HepG2 (cell line): ENCODE measurements around the gene CIITA. TPM values are rescaled to one million over a fixed set of nuclear protein-coding genes. Genes with fewer than 3 reads are reported as not detected.

Experiments used
- ATAC-seq: fragments of 200-7000 bp; cut with Tn5 transposase; 3 replicates; pipeline ENCODE4 v1.9.1; 2020; ENCODE audit warnings: mild to moderate bottlenecking, moderate library complexity
- BruUV-seq: library from RNA; stranded (reverse); fragments of 400-500 nt; replicated peaks from 2 replicates; lab custom pipeline; 2021; lab: Mats Ljungman, UMichigan
- CTCF ChIA-PET: fragments of 300-600 bp; formaldehyde crosslinking; extraction: SDS; loops from one replicate; lab custom pipeline; 2021; ENCODE audit warnings: low total read pairs, inconsistent platforms, low intra/inter-chr PET ratio; lab: Yijun Ruan, JAX
- POLR2A ChIA-PET: fragments of 350-600 bp; sonication (Branson Sonifier 250); formaldehyde crosslinking; loops from one replicate; lab custom pipeline; 2020; ENCODE audit warnings: antibody characterized with exemption, inconsistent platforms; lab: Yijun Ruan, JAX
- DNase-seq: peaks from one replicate; pipeline ENCODE4 v3.0.0-alpha.2; 2015; ENCODE audit warnings: low spot score
- FAIRE-seq: peaks from 3 replicates; lab custom pipeline; 2011; peaks lifted over from hg19 to GRCh38; lab: Jason Lieb, UNC
- H2AFZ ChIP-seq: one replicate; pipeline ENCODE4 v1.6.1; 2011; ENCODE audit warnings: low read length, inconsistent platforms
- H3K27ac ChIP-seq: fragments of 300-600 bp; 3 replicates; pipeline ENCODE4 v1.8.0; 2011; ENCODE audit warnings: mixed run types, mild to moderate bottlenecking, mixed read lengths, low read length, inconsistent platforms; ENCODE audit not compliant: insufficient read depth; ENCODE audit errors: extremely low read length
- H3K27me3 ChIP-seq, 2 experiments: fragments of 200-600 bp in 1 of 2; 2 replicates in 1 of 2; 3 replicates in 1 of 2; pipeline versions ENCODE4 v1.6.0 to v1.8.0; 2011; ENCODE audit warnings: low read length in 2 of 2, mild to moderate bottlenecking in 2 of 2, moderate library complexity in 2 of 2, inconsistent platforms in 1 of 2; ENCODE audit not compliant: insufficient read depth in 2 of 2, control insufficient read depth in 1 of 2
- H3K36me3 ChIP-seq, 2 experiments: fragments of 200-600 bp in 1 of 2; replicated peaks in 1 of 2; 2 replicates in 1 of 2; 3 replicates in 1 of 2; pipeline versions ENCODE4 v1.5.1 to v1.8.0; 2011; ENCODE audit warnings: low read length in 2 of 2, inconsistent platforms in 1 of 2; ENCODE audit not compliant: insufficient read depth in 2 of 2, control insufficient read depth in 1 of 2
- H3K4me1 ChIP-seq: 2 replicates; pipeline ENCODE4 v1.5.1; 2012; ENCODE audit warnings: low read length, inconsistent platforms; ENCODE audit not compliant: insufficient read depth
- H3K4me2 ChIP-seq: 2 replicates; pipeline ENCODE4 v1.6.0; 2011; ENCODE audit warnings: low read depth, low read length, inconsistent platforms
- H3K4me3 ChIP-seq, 3 experiments: fragments of 200-600 bp in 1 of 3; sonication (generic), shearing (Covaris generic) in 1 of 3; replicated peaks in 1 of 3; 2 replicates each; pipeline ENCODE4 v1.5.1; 2011 to 2016; ENCODE audit warnings: low read length in 3 of 3, inconsistent platforms in 2 of 3, low read depth in 2 of 3, mild to moderate bottlenecking in 2 of 3, control low read depth in 1 of 3, mixed read lengths in 1 of 3; ENCODE audit not compliant: insufficient read depth in 1 of 3
- H3K79me2 ChIP-seq: one replicate; pipeline ENCODE4 v1.6.1; 2011; ENCODE audit warnings: low read length, inconsistent platforms; ENCODE audit not compliant: insufficient read depth
- H3K9ac ChIP-seq: 2 replicates; pipeline ENCODE4 v1.6.0; 2011; ENCODE audit warnings: mild to moderate bottlenecking, low read depth, low read length, inconsistent platforms; ENCODE audit not compliant: insufficient read depth
- H3K9me3 ChIP-seq: 2 replicates; pipeline ENCODE4 v1.5.1; 2012; ENCODE audit warnings: mild to moderate bottlenecking, low read length
- H4K20me1 ChIP-seq: 2 replicates; pipeline ENCODE4 v1.6.0; 2011; ENCODE audit warnings: inconsistent platforms, mild to moderate bottlenecking, low read length, moderate library complexity; ENCODE audit not compliant: insufficient read depth
- CEBPB ChIP-seq: IDR thresholded peaks from 2 replicates; pipeline ENCODE4 v1.6.1; 2011; ENCODE audit warnings: low read depth, low read length, improper control_type of control experiment, borderline replicate concordance
- TFDP2 ChIP-seq: sonication (generic); formaldehyde crosslinking; IDR thresholded peaks from 2 replicates; pipeline ENCODE4 v1.4.0; 2020; ENCODE audit warnings: missing genetic modification reagents
- WGBS: methylation state at CpG from one replicate; pipeline ENCODE4 v1.1.6; 2017; ENCODE audit warnings: low lambda C conversion rate; 5-methylcytosine and 5-hydroxymethylcytosine counted together
- in situ Hi-C: cut with HindIII; loops from 2 replicates; pipeline ENCODE4 v1.10.0; 2017; ENCODE audit warnings: low pct_unique_long_range_greater_than_20kb; ENCODE audit not compliant: extremely low pct_ligation_motif_present
- intact Hi-C: fragments of 100-400 bp; cut with micrococcal nuclease; formaldehyde crosslinking; loops from one replicate; pipeline ENCODE4 v1.10.0; 2022; ENCODE audit not compliant: unreplicated experiment
- polyA plus RNA-seq, 8 experiments: library from polyadenylated mRNA; depleted of rRNA in 3 of 8; stranded (reverse) in 7 of 8; unstranded in 1 of 8; fragments of >200 nt; fragmentation: Illumina TruSeq in 4 of 8; extraction: Trizol in 4 of 8; gene quantifications; 2 replicates each; pipeline versions ENCODE4 v1.2.1 to v1.2.3, GENCODE V29; 2011 to 2016; ENCODE audit warnings: low read depth in 4 of 8, missing spikeins in 1 of 8, mixed read lengths in 1 of 8; ENCODE audit not compliant: insufficient read depth in 1 of 8
- total RNA-seq, 5 experiments: library from RNA; depleted of rRNA; stranded (reverse); fragments of >200 nt; fragmentation: Illumina TruSeq; extraction: Trizol; gene quantifications; 2 replicates each; pipeline ENCODE4 v1.2.3, GENCODE V29; 2016; ENCODE audit warnings: low read depth in 1 of 5
- TF ChIP-seq, protein P1 (sequence below): sonication (generic); formaldehyde crosslinking; IDR thresholded peaks from 2 replicates; pipeline ENCODE4 v1.8.0; 2022; ENCODE audit warnings: mild to moderate bottlenecking, missing genetic modification reagents; ENCODE audit not compliant: insufficient replicate concordance
- TF ChIP-seq, protein P2 (sequence below): sonication (generic); formaldehyde crosslinking; IDR thresholded peaks from 2 replicates; pipeline ENCODE4 v1.4.0; 2020; ENCODE audit warnings: missing genetic modification reagents

Gene CIITA
- total and polyA plus RNA-seq, 2 of the 13 experiments (the other 11 are each of a cell fraction or from before 2014, with no cell fraction given) = 0.08 to 0.09 TPM

- intact Hi-C loops (no loop called here), in situ Hi-C loops (no loop called here)
- Histone ChIP-seq H3K27me3 (peaks cover 8 to 37% of the 10 kb centered on the region in 2 experiments; a peak in 4 of 5 replicates), H2AFZ (no peak overlapping the region), H3K9me3 (no peaks in the 10 kb centered on the region), H3K9ac (no peak overlapping the region), H3K4me3 (no peak overlapping the region), H3K27ac (no peak overlapping the region), H3K4me2 (no peak overlapping the region), H3K36me3 (no peaks in the 10 kb centered on the region), H3K4me1 (no peaks in the 10 kb centered on the region), H4K20me1 (no peaks in the 10 kb centered on the region), H3K79me2 (no peaks in the 10 kb centered on the region)
- FAIRE-seq (no peak), DNase-seq (no peak), ATAC-seq (no peak)
- POLR2A ChIA-PET = no interaction called here
- WGBS = 35% methylated on average over 7 of the region's 7 CpGs
- TF ChIP-seq, protein P1, sequence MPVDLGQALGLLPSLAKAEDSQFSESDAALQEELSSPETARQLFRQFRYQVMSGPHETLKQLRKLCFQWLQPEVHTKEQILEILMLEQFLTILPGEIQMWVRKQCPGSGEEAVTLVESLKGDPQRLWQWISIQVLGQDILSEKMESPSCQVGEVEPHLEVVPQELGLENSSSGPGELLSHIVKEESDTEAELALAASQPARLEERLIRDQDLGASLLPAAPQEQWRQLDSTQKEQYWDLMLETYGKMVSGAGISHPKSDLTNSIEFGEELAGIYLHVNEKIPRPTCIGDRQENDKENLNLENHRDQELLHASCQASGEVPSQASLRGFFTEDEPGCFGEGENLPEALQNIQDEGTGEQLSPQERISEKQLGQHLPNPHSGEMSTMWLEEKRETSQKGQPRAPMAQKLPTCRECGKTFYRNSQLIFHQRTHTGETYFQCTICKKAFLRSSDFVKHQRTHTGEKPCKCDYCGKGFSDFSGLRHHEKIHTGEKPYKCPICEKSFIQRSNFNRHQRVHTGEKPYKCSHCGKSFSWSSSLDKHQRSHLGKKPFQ (CRISPR knock-in tag) = no peak
- peak; percentile 40; the same call in 1 of the 2 replicates for TF ChIP-seq CEBPB
- TF ChIP-seq, protein P2, sequence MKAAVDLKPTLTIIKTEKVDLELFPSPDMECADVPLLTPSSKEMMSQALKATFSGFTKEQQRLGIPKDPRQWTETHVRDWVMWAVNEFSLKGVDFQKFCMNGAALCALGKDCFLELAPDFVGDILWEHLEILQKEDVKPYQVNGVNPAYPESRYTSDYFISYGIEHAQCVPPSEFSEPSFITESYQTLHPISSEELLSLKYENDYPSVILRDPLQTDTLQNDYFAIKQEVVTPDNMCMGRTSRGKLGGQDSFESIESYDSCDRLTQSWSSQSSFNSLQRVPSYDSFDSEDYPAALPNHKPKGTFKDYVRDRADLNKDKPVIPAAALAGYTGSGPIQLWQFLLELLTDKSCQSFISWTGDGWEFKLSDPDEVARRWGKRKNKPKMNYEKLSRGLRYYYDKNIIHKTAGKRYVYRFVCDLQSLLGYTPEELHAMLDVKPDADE (CRISPR knock-in tag) = no peak
- TF ChIP-seq TFDP2 (CRISPR knock-in tag) = no peak
- BruUV-seq = no TSS peak
- CTCF ChIA-PET = no interaction called here
Observed at GRCh38 chr16:10881479-10882030, 4.6 kb downstream of the CIITA start.
